ENCODE data around the gene CD63. TPM values are rescaled to one million over a fixed set of nuclear protein-coding genes. Genes with fewer than 3 reads are reported as not detected.

The CD63 gene
- total and polyA plus RNA-seq, 12 donors = 565 to 2,861 (median 793) TPM

DNA sequence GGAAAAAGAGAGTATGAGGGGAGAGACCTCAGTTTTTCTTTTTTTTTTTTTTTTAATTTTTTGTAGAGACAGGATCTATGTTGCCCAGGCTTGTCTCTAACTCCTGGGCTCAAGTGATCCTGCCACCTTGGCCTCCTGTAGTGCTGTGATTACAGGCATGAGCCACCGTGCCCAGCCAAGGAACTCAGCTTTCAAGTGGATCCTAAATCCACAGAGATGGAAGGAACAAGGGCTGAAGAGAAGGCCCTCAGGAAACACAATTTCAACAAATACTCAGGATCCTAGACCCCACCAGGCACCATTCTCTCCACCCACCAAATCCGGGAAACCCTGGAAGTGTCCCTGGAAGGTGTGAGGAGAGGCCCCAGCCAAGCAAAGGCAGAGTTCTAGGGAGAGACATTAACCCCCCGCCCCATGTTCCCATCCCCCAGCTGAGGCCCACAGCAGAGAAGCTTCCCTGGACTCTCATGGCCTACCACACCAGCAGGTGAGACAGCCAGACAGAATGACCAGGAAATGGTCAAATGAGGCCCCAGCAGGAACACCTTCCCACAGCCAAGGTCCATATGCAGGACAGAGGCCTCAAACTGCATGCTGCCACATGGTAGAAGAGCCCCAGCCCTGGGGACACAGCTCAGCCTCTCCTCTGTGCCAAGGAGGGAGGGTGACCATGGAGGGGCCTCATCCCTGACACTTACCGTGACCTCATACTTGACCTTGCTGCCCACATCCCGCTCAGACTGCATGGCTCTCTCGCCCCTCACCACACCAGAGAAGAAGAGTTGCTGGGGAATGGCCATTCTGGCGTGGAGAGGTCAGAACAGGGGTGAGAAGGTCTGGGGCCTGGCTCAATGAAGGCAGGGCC, 35.3 kb downstream of the CD63 start:
- intact Hi-C loops (cut with DNase I) = no loop called here
- WGBS, 2 donors = 94% methylated on average over 7 of the region's 7 CpGs
- DNase-seq = no peak
- H3K27ac ChIP-seq = no peak overlapping the region
- peak in 1 of 8 donors; percentile 5 for ATAC-seq
- H3K9me3 ChIP-seq = no peaks in the 10 kb centered on the region
- TF ChIP-seq, protein P1, sequence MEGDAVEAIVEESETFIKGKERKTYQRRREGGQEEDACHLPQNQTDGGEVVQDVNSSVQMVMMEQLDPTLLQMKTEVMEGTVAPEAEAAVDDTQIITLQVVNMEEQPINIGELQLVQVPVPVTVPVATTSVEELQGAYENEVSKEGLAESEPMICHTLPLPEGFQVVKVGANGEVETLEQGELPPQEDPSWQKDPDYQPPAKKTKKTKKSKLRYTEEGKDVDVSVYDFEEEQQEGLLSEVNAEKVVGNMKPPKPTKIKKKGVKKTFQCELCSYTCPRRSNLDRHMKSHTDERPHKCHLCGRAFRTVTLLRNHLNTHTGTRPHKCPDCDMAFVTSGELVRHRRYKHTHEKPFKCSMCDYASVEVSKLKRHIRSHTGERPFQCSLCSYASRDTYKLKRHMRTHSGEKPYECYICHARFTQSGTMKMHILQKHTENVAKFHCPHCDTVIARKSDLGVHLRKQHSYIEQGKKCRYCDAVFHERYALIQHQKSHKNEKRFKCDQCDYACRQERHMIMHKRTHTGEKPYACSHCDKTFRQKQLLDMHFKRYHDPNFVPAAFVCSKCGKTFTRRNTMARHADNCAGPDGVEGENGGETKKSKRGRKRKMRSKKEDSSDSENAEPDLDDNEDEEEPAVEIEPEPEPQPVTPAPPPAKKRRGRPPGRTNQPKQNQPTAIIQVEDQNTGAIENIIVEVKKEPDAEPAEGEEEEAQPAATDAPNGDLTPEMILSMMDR (IDR thresholded peaks at IDR 0.05) = no peak
- peaks cover 0 to 87% (median 38%) of the 10 kb centered on the region in 9 donors for H3K36me3 ChIP-seq
- H3K4me1 ChIP-seq = no peaks in the 10 kb centered on the region
- H3K4me3 ChIP-seq = no peak overlapping the region
- no peaks in the 10 kb centered on the region for H3K27me3 ChIP-seq

DNA sequence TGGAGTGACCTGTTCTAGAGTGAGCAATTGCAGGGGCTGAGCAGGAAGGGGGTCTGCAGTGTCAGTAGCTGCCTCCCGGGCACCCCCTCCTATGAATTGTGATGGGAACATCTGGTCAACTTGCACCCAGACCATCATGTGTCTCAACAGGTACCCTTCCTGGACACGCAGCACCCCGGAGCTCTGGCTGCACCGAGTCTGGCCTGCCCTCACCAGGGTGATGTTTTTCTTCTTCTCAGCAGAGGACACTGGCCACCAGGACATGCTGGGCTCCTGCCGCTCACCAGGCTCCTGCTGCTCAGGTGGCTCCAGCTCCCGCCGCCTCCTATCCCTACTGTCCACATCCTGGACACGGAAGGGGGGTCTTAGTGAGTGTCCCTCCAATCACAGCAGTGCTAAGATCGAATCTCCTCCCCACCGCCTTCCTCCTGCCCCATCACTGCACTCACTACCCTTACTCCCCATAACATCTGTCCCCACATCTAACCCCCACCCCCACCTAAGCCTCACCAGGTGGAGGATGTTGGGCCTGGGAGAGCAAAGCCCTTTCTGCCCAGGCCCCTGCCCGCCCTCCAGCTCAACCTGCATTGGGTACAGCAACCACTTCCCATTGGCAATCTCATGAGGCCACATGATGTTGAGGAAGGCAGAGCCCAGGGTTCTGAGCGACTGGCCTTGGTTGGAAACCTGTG, 36.0 kb downstream of the CD63 start:
- H3K4me1 ChIP-seq = no peaks in the 10 kb centered on the region
- TF ChIP-seq, protein P1 (IDR thresholded peaks at IDR 0.05) = no peak
- H3K27me3 ChIP-seq = no peaks in the 10 kb centered on the region
- no peak overlapping the region for H3K4me3 ChIP-seq
- H3K36me3 ChIP-seq = peaks cover 0 to 87% (median 40%) of the 10 kb centered on the region in 9 donors
- DNase-seq (no peak), ATAC-seq (peak in 1 of 8 donors; percentile 8)
- no peaks in the 10 kb centered on the region for H3K9me3 ChIP-seq
- 94 to 95% methylated on average over 12 of the region's 12 CpGs for WGBS, 2 donors
- no peak overlapping the region for H3K27ac ChIP-seq
- intact Hi-C loops (cut with DNase I) = no loop called here

DNA sequence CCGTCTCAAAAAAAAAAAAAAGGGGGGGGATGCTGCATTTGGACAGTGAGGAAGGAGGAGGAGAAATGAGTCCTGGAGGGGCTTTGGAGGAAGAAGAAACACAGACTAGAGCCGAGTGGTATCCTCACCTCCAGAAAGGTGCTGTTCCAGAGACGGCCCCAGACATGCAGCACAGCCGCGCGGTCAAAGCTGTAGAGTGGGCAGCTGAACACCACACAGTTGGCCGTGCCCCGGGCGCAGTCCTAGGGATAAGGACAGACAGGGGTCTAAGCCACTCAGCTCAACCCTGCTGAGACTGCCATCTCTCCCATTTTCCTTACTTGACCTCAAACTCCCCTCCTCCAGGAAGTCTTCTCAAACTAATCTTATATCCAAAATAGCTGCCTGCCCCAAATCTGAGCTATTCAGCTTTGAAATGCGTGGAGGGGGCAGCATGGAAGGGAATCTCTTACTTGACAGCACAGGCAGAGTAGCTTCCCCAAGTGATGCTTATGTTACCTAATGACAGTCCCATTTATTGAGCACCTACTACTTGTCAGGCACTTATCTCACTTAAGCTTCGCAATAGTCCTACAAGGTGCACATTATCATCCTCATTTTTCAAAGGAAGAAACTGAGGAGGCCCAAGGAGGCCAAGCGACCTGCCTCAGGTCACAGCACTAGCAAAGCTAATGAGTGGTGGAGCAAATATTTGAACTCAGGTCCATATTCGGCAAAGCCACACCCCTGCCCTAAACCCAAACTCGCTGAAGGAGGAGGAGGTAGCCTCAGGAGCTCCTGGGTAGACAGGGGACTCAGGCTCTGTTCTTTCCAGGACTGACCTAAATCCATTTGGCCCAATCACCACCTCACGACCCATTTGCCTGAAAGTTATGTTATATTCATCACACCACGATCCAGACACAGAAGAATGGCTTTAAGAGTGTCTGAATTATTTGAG, 39.8 kb downstream of the CD63 start:
- Histone ChIP-seq H3K9me3 (no peaks in the 10 kb centered on the region), H3K4me1 (no peaks in the 10 kb centered on the region), H3K27ac (no peak overlapping the region), H3K27me3 (no peaks in the 10 kb centered on the region), H3K4me3 (no peak overlapping the region), H3K36me3 (peaks cover 0 to 82% (median 38%) of the 10 kb centered on the region in 9 donors)
- TF ChIP-seq, protein P1 (IDR thresholded peaks at IDR 0.05) = no peak
- 87 to 90% methylated on average over 16 of the region's 16 CpGs for WGBS, 2 donors
- ATAC-seq (no peak), DNase-seq (no peak)
- intact Hi-C loops (cut with DNase I) = no loop called here

DNA sequence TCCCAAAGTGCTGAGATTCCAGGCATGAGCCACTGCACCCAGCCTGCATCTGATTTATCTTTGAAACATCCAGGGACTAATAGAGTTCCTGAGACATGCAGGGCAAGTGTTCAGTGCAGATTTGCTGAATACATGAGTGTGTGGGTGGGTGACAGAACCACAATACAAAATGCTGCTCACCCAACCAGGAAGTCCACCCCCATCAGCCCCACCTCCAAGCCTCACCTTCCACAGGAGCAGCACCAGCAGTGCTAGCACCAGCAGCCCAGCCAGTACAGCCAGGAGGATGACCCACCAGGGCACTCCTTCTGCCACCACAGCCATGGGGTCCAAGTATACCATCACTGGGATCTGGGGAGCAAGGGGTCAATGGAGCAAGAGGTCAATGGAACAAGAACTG, 41.1 kb downstream of the CD63 start:
- H3K36me3 ChIP-seq = peaks cover 0 to 70% (median 30%) of the 10 kb centered on the region in 9 donors
- DNase-seq (no peak), ATAC-seq (no peak)

More for the DNA sequence above, 41.1 kb downstream of the CD63 start:
- Histone ChIP-seq H3K9me3 (no peaks in the 10 kb centered on the region), H3K4me1 (no peaks in the 10 kb centered on the region), H3K4me3 (no peak overlapping the region), H3K27me3 (no peaks in the 10 kb centered on the region), H3K27ac (no peak overlapping the region)
- TF ChIP-seq, protein P1 (IDR thresholded peaks at IDR 0.05) = no peak
- intact Hi-C loops (cut with DNase I) = no loop called here
